ENCODE results near the gene CYP4B1.

DNA sequence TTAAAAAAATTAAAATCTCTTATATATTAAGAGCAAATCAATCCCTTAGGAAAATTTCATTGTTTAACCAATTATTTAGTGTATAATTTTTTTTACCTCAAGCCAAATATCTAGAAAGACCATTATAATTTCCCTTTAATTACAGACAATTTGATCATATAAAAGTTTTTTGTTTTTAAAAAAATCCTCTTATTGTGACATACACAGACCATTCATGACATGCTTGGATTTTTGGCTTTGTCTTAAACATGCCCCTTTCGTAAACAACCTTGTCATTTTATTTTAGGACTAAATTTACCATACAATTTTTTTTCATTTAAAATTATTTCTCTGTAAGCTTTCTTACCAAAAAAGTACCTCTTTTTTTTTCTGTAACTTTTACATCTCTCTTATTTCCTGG, 14.2 kb upstream of the CYP4B1 start:
- TF ChIP-seq EZH2phosphoT487 (IDR thresholded peaks at IDR 0.05; ENCODE audit: low read depth, severe bottlenecking, unreplicated experiment) (no peak), EZH2 (IDR thresholded peaks at IDR 0.05; ENCODE audit: borderline replicate concordance) (no peak)
- TF ChIP-seq, protein P1, sequence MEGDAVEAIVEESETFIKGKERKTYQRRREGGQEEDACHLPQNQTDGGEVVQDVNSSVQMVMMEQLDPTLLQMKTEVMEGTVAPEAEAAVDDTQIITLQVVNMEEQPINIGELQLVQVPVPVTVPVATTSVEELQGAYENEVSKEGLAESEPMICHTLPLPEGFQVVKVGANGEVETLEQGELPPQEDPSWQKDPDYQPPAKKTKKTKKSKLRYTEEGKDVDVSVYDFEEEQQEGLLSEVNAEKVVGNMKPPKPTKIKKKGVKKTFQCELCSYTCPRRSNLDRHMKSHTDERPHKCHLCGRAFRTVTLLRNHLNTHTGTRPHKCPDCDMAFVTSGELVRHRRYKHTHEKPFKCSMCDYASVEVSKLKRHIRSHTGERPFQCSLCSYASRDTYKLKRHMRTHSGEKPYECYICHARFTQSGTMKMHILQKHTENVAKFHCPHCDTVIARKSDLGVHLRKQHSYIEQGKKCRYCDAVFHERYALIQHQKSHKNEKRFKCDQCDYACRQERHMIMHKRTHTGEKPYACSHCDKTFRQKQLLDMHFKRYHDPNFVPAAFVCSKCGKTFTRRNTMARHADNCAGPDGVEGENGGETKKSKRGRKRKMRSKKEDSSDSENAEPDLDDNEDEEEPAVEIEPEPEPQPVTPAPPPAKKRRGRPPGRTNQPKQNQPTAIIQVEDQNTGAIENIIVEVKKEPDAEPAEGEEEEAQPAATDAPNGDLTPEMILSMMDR (IDR thresholded peaks at IDR 0.05; ENCODE audit: poor library complexity): no peak

All from hepatocyte (in vitro differentiated cells).